Panc1 (cell line): ENCODE data around the gene MAFB. TPM values are rescaled to one million over a fixed set of nuclear protein-coding genes. Genes with fewer than 3 reads are reported as not detected.

Experiments
- ATAC-seq: fragments of 200-7000 bp; cut with Tn5 transposase; 2 replicates; pipeline ENCODE4 v1.9.1; 2020; ENCODE audit warnings: mild to moderate bottlenecking, moderate library complexity
- BruUV-seq: library from RNA; stranded (reverse); fragments of 400-500 nt; replicated peaks from 2 replicates; lab custom pipeline; 2021; lab: Mats Ljungman, UMichigan
- CTCF ChIA-PET: fragments of 300-600 bp; sonication (Branson Sonifier 250); formaldehyde crosslinking; loops from one replicate; lab custom pipeline; 2022; ENCODE audit warnings: antibody characterized with exemption; lab: Charles Lee
- POLR2A ChIA-PET: fragments of 300-600 bp; sonication (Branson Sonifier 250); formaldehyde crosslinking; loops from one replicate; lab custom pipeline; 2022; ENCODE audit warnings: antibody characterized with exemption; lab: Charles Lee
- DNase-seq: peaks from one replicate; pipeline ENCODE4 v3.0.0-alpha.2; 2010; ENCODE audit warnings: low read depth, low spot score
- H3K27ac ChIP-seq: 2 replicates; pipeline ENCODE4 v1.5.1; 2011; ENCODE audit warnings: mild to moderate bottlenecking, low read length, inconsistent platforms
- H3K27me3 ChIP-seq: fragments of 200-500 bp; sonication (Bioruptor generic); 2 replicates; pipeline ENCODE4 v1.6.0; 2014; ENCODE audit warnings: low read length, inconsistent platforms; ENCODE audit not compliant: control insufficient read depth, insufficient read depth
- H3K36me3 ChIP-seq: fragments of 200-500 bp; sonication (Bioruptor generic); 2 replicates; pipeline ENCODE4 v1.5.1; 2014; ENCODE audit warnings: inconsistent platforms, mild to moderate bottlenecking, low read length, moderate library complexity; ENCODE audit not compliant: control insufficient read depth, insufficient read depth
- H3K4me1 ChIP-seq: 2 replicates; pipeline ENCODE4 v1.5.1; 2011; ENCODE audit warnings: inconsistent platforms, mild to moderate bottlenecking, low read length, moderate library complexity; ENCODE audit not compliant: control insufficient read depth, insufficient read depth
- H3K4me3 ChIP-seq, 2 experiments: 2 replicates each; pipeline ENCODE4 v1.5.1; 2011 to 2012; ENCODE audit warnings: low read depth in 2 of 2, low read length in 2 of 2, mild to moderate bottlenecking in 2 of 2, inconsistent platforms in 1 of 2, moderate library complexity in 1 of 2
- H3K9me3 ChIP-seq: fragments of 200-500 bp; sonication (Bioruptor generic); 2 replicates; pipeline ENCODE4 v1.5.1; 2014; ENCODE audit warnings: low read depth, mild to moderate bottlenecking, inconsistent platforms, low read length, moderate library complexity; ENCODE audit not compliant: control insufficient read depth, insufficient read depth
- CTCF ChIP-seq: fragments of 450-650 bp; IDR thresholded peaks from 2 replicates; pipeline ENCODE4 v1.5.1; 2017; ENCODE audit warnings: mild to moderate bottlenecking
- POLR2AphosphoS5 ChIP-seq: IDR thresholded peaks from 2 replicates; pipeline ENCODE4 v1.6.1; 2012; ENCODE audit warnings: mild to moderate bottlenecking, low read depth, low read length, moderate library complexity
- REST ChIP-seq, 2 experiments: IDR thresholded peaks; 2 replicates each; pipeline ENCODE4 v1.6.1; 2011 to 2012; ENCODE audit warnings: low read depth in 2 of 2, control low read depth in 1 of 2, low read length in 1 of 2, mild to moderate bottlenecking in 1 of 2, moderate library complexity in 1 of 2; ENCODE audit not compliant: insufficient read depth in 1 of 2
- SIN3A ChIP-seq: IDR thresholded peaks from 2 replicates; pipeline ENCODE4 v1.6.1; 2012; ENCODE audit warnings: low read depth, mild to moderate bottlenecking, low read length, moderate library complexity, borderline replicate concordance; ENCODE audit not compliant: insufficient read depth
- TCF7L2 ChIP-seq: IDR thresholded peaks from 2 replicates; pipeline ENCODE4 v1.6.1; 2011; ENCODE audit warnings: mild to moderate bottlenecking, low read depth, low read length, inconsistent platforms
- in situ Hi-C: cut with HindIII; loops from 2 replicates; pipeline ENCODE4 v1.10.0; 2016; ENCODE audit warnings: low sequenced_read_pairs, low pct_unique_long_range_greater_than_20kb
- intact Hi-C: fragments of 100-400 bp; cut with micrococcal nuclease; formaldehyde crosslinking; loops from one replicate; pipeline ENCODE4 v1.10.0; 2022; ENCODE audit not compliant: unreplicated experiment
- total RNA-seq: library from RNA; stranded (reverse); gene quantifications from one replicate; pipeline ENCODE4 v1.2.1, GENCODE V29; 2021; ENCODE audit not compliant: unreplicated experiment

MAFB gene
- total RNA-seq, 1 experiment from 2014 or later: 0.28 TPM

GRCh38 chr20:40668449-40669228 is 20.4 kb downstream of the MAFB start:
- ATAC-seq (no peak), DNase-seq (no peak)
- POLR2A ChIA-PET: interaction anchor here (0.6 kb wide), 1 partner anchor 20 kb away, joined by 3 read pairs; no protein-coding TSS in a partner anchor
- TF ChIP-seq SIN3A: no peak
- no peak for TF ChIP-seq POLR2AphosphoS5
- no peak for TF ChIP-seq TCF7L2
- TF ChIP-seq REST (IDR thresholded peaks at IDR 0.05; ENCODE audit: insufficient read depth in 1 of 2, low read depth in 2 of 2, low read length in 1 of 2): no peak
- no peak for TF ChIP-seq CTCF
- Histone ChIP-seq H3K27me3 (no peaks in the 10 kb centered on the region), H3K9me3 (no peaks in the 10 kb centered on the region), H3K36me3 (no peaks in the 10 kb centered on the region), H3K27ac (no peak overlapping the region), H3K4me1 (no peaks in the 10 kb centered on the region), H3K4me3 (no peak overlapping the region)
- CTCF ChIA-PET: no interaction called here
- BruUV-seq: no TSS peak
- intact Hi-C loops (no loop called here), in situ Hi-C loops (no loop called here)

- TF ChIP-seq SIN3A: no peak
- TF ChIP-seq POLR2AphosphoS5: no peak
- TF ChIP-seq REST (IDR thresholded peaks at IDR 0.05; ENCODE audit: insufficient read depth in 1 of 2, low read depth in 2 of 2, low read length in 1 of 2): no peak
- Histone ChIP-seq H3K27me3 (no peaks in the 10 kb centered on the region), H3K27ac (no peak overlapping the region), H3K4me1 (no peaks in the 10 kb centered on the region), H3K9me3 (no peaks in the 10 kb centered on the region), H3K36me3 (no peaks in the 10 kb centered on the region), H3K4me3 (no peak overlapping the region)
- DNase-seq (no peak), ATAC-seq (no peak)
- CTCF ChIA-PET: no interaction called here
- BruUV-seq: no TSS peak
- in situ Hi-C loops: no loop called here
- intact Hi-C loops: no loop called here
- POLR2A ChIA-PET: no interaction called here
Observed at GRCh38 chr20:40667503-40667902, 21.5 kb downstream of the MAFB start.
